GM12864 (cell line): ENCODE measurements around the gene PAGE2B.

ENCODE experiments used
- DNase-seq: peaks from one replicate; pipeline ENCODE4 v3.0.0-alpha.2; 2011; ENCODE audit warnings: low read depth
- H3K4me3 ChIP-seq: 2 replicates; pipeline ENCODE4 v1.5.1; 2011; ENCODE audit warnings: mild to moderate bottlenecking, low read depth, low read length, control low read depth
- TF ChIP-seq, protein P1 (sequence below): IDR thresholded peaks from 2 replicates; pipeline ENCODE4 v1.5.1; 2011; ENCODE audit warnings: low read depth, mild to moderate bottlenecking, moderate library complexity, low read length, control low read depth, inconsistent platforms; ENCODE audit errors: missing control alignments

PAGE2B gene, protein sequence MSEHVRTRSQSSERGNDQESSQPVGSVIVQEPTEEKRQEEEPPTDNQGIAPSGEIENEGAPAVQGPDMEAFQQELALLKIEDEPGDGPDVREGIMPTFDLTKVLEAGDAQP

DNA sequence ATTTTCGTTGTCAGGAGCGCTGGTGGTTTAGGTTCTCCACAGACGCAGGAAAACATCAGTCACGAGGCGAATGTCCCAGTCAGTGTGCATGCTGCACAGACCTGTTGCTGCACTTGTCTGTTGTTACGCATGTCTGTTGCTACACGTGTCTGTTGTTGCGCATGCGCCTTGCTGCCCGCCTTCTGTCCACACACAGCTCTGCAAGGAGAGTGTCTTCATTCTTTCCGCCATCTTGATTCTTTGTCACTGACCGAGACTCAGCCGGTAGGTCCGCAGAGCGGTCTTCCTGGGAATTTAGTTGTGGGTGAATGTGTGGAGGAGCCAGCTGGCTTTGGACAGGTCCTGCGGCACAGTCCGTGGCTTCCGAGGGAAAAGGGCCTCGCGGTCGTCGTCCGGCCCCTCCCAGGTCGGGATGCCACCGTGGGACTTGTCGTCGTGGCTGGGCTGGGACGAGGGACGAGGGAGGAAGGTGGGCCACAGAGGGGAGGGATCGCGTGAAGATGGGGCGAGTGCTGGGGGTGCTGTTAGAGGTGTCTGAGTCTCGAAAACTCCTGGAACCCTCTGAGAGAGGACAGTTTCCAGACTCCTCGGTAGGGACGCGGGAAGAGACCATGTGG, at the start of gene PAGE2B:
Gene PAGE2B, plus strand, starts transcription at position 180 of the 617 bp plus-strand sequence. CDS start 1,012 bp downstream, outside the sequence.
- H3K4me3 ChIP-seq = no peak within 1 kb of the TSS
- TF ChIP-seq, protein P1, sequence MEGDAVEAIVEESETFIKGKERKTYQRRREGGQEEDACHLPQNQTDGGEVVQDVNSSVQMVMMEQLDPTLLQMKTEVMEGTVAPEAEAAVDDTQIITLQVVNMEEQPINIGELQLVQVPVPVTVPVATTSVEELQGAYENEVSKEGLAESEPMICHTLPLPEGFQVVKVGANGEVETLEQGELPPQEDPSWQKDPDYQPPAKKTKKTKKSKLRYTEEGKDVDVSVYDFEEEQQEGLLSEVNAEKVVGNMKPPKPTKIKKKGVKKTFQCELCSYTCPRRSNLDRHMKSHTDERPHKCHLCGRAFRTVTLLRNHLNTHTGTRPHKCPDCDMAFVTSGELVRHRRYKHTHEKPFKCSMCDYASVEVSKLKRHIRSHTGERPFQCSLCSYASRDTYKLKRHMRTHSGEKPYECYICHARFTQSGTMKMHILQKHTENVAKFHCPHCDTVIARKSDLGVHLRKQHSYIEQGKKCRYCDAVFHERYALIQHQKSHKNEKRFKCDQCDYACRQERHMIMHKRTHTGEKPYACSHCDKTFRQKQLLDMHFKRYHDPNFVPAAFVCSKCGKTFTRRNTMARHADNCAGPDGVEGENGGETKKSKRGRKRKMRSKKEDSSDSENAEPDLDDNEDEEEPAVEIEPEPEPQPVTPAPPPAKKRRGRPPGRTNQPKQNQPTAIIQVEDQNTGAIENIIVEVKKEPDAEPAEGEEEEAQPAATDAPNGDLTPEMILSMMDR = no peak
- DNase-seq = no peak

DNA sequence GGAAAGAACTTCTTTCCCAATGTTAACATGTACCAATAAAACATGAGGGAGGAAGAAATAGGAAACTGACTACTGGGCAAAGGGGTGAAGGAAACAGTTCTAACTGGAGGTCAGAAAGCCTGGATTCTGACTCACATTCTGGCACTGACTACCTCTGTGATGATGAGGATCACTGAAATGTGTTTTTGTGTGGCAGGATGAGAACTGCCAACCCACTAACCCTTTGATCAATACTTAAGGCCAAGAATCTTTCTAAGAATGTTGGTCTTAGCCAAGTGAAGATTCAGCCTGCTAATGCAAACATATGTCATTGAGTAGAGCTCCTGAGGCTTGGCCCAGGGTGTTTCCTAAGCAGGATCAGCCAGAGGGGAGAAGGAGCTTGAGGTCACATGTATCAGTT, 48.7 kb upstream of the PAGE2B start:
- no peak overlapping the region for H3K4me3 ChIP-seq
- no peak for DNase-seq
- TF ChIP-seq, protein P1 = no peak

DNA sequence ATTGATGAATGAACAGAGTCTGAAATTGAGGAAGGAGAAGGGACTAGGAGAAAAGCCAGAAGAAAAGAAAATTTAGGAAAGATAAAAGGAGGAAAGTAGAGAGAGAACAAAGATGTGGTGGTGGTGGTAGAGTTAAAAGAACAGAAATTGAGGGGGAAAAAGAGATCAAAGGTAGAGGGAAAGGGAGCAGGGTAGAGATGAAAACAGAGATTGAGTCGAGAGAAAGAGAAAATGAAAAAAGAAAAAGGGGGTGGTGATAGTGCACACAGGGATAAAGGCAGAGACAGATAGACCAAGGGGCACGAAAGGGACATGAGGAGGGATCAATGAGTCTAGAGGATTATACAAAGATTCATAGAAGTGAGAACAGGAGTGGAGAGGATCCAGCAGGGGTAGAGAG, 48.0 kb upstream of the PAGE2B start:
- no peak overlapping the region for H3K4me3 ChIP-seq
- no peak for DNase-seq
- TF ChIP-seq, protein P1 = no peak

DNA sequence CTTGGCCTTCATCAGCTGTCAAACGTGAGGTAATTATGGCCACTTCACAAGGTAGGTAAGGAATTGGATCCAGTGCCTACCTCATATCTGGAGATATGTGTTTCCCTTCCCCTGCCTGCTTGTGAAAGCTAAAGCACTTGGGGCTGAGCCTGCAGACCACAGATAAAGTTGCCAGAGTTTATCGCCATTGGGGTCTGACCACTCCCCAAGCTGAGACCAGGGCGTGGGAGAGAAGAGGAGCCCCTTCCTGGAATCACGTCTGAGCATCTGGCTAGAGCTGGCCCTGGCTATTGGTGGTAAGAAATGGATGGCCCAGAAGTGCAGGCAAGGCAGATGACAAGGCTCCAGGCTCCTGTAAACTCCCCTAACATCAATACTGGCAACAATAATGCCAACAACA, 46.8 kb upstream of the PAGE2B start:
- TF ChIP-seq, protein P1 = no peak
- no peak overlapping the region for H3K4me3 ChIP-seq
- DNase-seq = no peak

DNA sequence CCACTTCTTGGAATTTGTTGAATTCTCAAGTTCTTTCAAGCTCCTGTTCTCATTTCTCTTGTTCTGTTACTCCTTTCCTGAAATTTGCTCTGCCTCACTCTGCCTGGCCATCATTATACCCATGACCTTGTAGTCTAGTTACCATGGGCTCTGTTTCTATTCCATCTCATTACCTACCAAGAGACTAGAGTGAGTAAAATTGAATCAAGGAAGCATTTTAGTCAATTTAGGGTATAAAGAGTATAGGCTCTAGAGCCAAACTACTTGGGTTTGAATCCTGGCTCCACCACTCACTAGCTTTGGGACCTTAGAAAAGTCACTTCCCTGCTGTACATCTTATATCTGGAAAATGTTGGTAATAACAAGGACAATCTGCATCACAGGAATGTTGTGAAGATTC, 46.2 kb upstream of the PAGE2B start:
- TF ChIP-seq, protein P1 = no peak
- no peak for DNase-seq

DNA sequence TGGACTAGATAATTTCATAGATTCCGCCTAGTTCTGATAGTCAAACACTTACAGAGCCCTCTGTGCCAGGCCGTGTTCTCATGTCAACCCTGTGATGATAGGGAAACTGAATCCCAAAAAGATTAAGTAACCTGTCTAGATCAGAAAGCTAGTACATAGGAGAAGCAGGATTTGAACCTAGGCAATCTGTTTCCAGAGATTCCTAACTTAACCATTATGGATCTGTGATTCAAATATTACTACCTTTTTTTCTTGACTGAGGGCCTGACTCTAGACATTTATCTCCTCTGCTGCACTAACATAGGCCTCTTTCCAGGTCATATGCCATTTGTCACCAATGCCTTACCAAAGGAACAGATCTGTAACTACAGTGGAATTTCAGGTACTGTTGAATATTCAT, 45.5 kb upstream of the PAGE2B start:
- no peak overlapping the region for H3K4me3 ChIP-seq
- TF ChIP-seq, protein P1 = no peak

More for the DNA sequence above, 46.2 kb upstream of the PAGE2B start:
- H3K4me3 ChIP-seq = no peak overlapping the region

More for the DNA sequence above, 45.5 kb upstream of the PAGE2B start:
- DNase-seq = no peak
